Eye (tissue), 1 donor: ENCODE data around the gene FAM13A.
"Not testable (repeated sequence)": the region's sequence is repeated elsewhere in the genome, so short reads cannot be mapped to it uniquely, and the experiment has no call there.

Source experiments
- DNase-seq: peaks from one replicate; pipeline ENCODE4 v3.0.0-alpha.2; 2015

FAM13A gene

GRCh38 chr4:88998001-88998400, 59.0 kb downstream of the FAM13A start:
- DNase-seq, result no peak

GRCh38 chr4:88995874-88996273, 61.1 kb downstream of the FAM13A start:
- DNase-seq, result no peak

GRCh38 chr4:88995257-88995656, 61.7 kb downstream of the FAM13A start:
- not testable (repeated sequence) for DNase-seq

- DNase-seq, result no peak
Observed at GRCh38 chr4:88993246-88993645, 63.7 kb downstream of the FAM13A start.

- DNase-seq, result no peak
Observed at GRCh38 chr4:88991746-88992145, 65.2 kb downstream of the FAM13A start.

- no peak for DNase-seq
Observed at GRCh38 chr4:88989990-88990389, 67.0 kb downstream of the FAM13A start.

- no peak for DNase-seq
Observed at GRCh38 chr4:88985088-88985773, 71.8 kb downstream of the FAM13A start.

- DNase-seq, result no peak
Observed at GRCh38 chr4:88982757-88983156, 74.2 kb downstream of the FAM13A start.

- DNase-seq, result no peak
Observed at GRCh38 chr4:88981993-88982392, 75.0 kb downstream of the FAM13A start.

GRCh38 chr4:88981556-88981955, 75.4 kb downstream of the FAM13A start:
- no peak for DNase-seq

- no peak for DNase-seq
Observed at GRCh38 chr4:88979276-88979675, 77.7 kb downstream of the FAM13A start.

- DNase-seq, result no peak
Observed at GRCh38 chr4:88976775-88977035, 80.3 kb downstream of the FAM13A start.

- no peak for DNase-seq
Observed at GRCh38 chr4:88975958-88976774, 80.8 kb downstream of the FAM13A start.

- no peak for DNase-seq
Observed at GRCh38 chr4:88971536-88971935, 85.4 kb downstream of the FAM13A start.

GRCh38 chr4:88969746-88970145, 87.2 kb downstream of the FAM13A start:
- no peak for DNase-seq

GRCh38 chr4:88969271-88969670, 87.7 kb downstream of the FAM13A start:
- no peak for DNase-seq

- DNase-seq, result no peak
Observed at GRCh38 chr4:88967883-88968331, 89.1 kb downstream of the FAM13A start.

GRCh38 chr4:88965053-88965452, 91.9 kb downstream of the FAM13A start:
- DNase-seq, result no peak

- no peak for DNase-seq
Observed at GRCh38 chr4:88964450-88964849, 92.5 kb downstream of the FAM13A start.

- no peak for DNase-seq
Observed at GRCh38 chr4:88963817-88964216, 93.2 kb downstream of the FAM13A start.

- no peak for DNase-seq
Observed at GRCh38 chr4:88962396-88962795, 94.6 kb downstream of the FAM13A start.

- DNase-seq, result no peak
Observed at GRCh38 chr4:88960576-88960975, 96.4 kb downstream of the FAM13A start.

GRCh38 chr4:88958080-88958479, 98.9 kb downstream of the FAM13A start:
- no peak for DNase-seq

GRCh38 chr4:88957570-88957969, 99.4 kb downstream of the FAM13A start:
- no peak for DNase-seq
